Fibroblast of villous mesenchyme (primary cell): ENCODE results near the gene CGB5. TPM values are rescaled to one million over a fixed set of nuclear protein-coding genes. Genes with fewer than 3 reads are reported as not detected.
"Not testable (repeated sequence)": the region's sequence is repeated elsewhere in the genome, so short reads cannot be mapped to it uniquely, and the experiment has no call there.

Experiments used
- DNase-seq: peaks from one replicate; pipeline ENCODE4 v3.0.0-alpha.2; 2010; ENCODE audit warnings: low read depth
- H3K4me3 ChIP-seq: 2 replicates; pipeline ENCODE4 v1.5.1; 2011; ENCODE audit warnings: low read depth, mild to moderate bottlenecking, low read length
- CTCF ChIP-seq: IDR thresholded peaks from 2 replicates; pipeline ENCODE4 v1.5.1; 2012; ENCODE audit warnings: low read depth, mild to moderate bottlenecking, low read length; ENCODE audit not compliant: insufficient read depth
- total RNA-seq: library from RNA; depleted of rRNA; stranded (reverse); fragments of >200 nt; gene quantifications from 2 replicates; pipeline ENCODE4 v1.2.3, GENCODE V29; 2012

The CGB5 gene
- total RNA-seq, 1 donor, result not detected

GRCh38 chr19:49067554-49067953 lies 23.9 kb downstream of the CGB5 start:
- DNase-seq, result no peak
- no peak overlapping the region for H3K4me3 ChIP-seq
- no peak for TF ChIP-seq CTCF

DNA sequence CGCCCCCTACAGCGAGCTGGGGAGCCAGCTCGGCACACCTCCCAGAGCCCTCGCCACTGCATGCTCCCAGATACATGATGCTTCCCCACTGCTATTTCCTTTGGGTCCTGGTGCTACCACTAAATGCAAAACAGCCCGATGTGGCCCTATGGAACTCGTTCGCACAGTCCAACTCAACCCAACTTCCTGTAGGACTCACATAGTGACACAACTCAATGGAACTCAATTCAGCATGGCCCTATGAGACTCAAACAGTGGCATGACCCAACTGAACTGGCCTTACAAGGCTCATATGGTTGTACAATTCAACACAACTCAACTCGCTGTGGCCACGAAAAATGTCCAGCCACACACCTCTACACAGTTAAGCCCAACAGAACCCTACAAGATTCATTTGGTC lies 25.4 kb downstream of the CGB5 start:
- TF ChIP-seq CTCF, result no peak
- DNase-seq, result no peak
- H3K4me3 ChIP-seq, result no peak overlapping the region

DNA sequence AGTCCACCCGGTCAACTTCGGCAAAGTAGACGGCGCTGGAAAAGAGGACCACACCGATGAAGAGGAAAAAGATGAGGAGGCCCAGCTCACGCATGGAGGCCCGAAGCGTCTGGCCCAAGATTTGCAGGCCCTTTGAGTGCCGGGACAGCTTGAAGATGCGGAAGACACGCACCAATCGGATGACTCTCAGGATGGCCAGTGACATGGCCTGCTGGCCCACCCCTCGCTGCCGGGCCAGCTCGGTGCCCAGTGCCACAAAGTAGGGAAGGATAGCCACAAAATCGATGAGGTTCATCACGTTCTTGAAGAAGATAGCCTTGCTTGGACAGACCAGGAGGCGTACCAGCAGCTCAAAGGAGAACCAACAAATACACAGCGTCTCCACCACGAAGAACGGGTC lies 26.8 kb downstream of the CGB5 start:
- H3K4me3 ChIP-seq, result no peak overlapping the region

GRCh38 chr19:49071860-49072547 lies 28.4 kb downstream of the CGB5 start:
- no peak overlapping the region for H3K4me3 ChIP-seq
- DNase-seq, result no peak
- TF ChIP-seq CTCF, result no peak

More for the DNA sequence above, 26.8 kb downstream of the CGB5 start:
- no peak for DNase-seq
- TF ChIP-seq CTCF, result no peak

DNA sequence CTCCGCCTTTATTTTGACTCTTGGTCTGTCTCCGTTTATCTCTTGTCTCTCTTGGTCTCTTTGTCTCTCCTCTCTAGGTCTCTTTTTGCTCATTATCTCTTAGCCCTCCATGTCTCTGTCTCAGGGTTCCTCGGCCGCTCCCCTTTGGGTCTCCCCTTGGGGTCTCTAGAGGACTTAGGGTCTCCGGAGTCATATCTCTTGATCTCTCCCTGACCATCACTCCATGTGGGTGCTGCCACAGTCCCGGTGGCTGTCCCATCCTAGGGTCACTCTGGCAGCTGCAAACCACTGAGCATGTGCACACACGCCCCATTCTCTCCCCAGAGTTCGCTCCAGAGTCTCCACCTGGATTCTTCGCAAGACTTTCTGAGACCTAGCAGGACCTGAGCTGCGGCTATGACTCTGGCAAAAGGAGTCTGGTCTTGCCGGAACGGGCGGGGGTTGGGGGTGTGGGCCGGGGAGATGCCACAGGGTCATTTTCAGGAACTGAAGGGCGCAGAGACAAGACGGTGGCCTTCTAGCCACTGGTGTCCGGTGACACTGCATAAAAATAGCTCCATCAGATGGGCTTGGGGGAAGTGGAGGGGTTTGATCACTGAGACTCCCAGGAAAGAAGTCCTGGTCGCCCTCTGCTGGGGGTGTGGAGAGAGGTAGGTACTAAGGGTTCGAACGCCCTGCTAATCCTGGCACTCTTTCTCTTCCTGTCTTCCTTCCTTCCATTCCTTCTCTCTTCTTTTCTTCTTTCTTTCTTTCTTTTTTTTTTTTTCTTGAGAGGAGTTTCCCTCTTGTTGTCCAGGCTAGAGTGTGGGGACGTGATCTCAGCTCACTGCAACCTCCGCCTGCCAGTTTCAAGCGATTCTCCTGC lies 30.1 kb downstream of the CGB5 start:
- peak; percentile 24 for TF ChIP-seq CTCF
- H3K4me3 ChIP-seq, result no peak overlapping the region
- no peak for DNase-seq

GRCh38 chr19:49074869-49075268 lies 31.2 kb downstream of the CGB5 start:
- DNase-seq, result peak; percentile 53
- peak; percentile 62 for TF ChIP-seq CTCF
- not testable (repeated sequence) for H3K4me3 ChIP-seq
